ENCODE results near the gene MEOX1. TPM values are rescaled to one million over a fixed set of nuclear protein-coding genes. Genes with fewer than 3 reads are reported as not detected.

The MEOX1 gene
- total RNA-seq, 1 donor from 2014 or later: 19.5 TPM

GRCh38 chr17:43683928-43684653 lies 22.4 kb upstream of the MEOX1 start:
- no peak for ATAC-seq
- no peak for DNase-seq (ENCODE audit: low spot score)
- intact Hi-C loops (cut with DNase I): no loop called here

DNA sequence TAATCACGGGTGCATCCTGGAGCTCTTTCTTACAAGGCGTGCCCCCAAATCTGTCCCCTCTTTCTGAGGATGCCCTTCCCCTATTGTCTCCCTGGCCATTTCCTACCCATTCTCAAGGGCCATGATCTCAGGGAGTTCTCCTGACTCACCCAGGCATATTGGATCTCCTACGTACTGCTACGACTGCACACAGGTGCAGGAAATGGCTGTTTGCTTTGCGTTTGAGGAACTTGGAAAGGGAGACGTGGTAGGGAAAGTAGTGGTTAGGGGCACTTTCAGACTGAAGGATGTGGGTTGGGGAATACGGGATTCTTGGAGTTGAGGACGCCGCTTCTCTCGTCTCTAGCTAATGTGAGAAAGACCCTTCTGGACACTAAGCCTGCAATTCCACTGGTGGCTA lies 18.7 kb upstream of the MEOX1 start:
- ATAC-seq: no peak
- DNase-seq (ENCODE audit: low spot score): no peak
- intact Hi-C loops (cut with DNase I): no loop called here

DNA sequence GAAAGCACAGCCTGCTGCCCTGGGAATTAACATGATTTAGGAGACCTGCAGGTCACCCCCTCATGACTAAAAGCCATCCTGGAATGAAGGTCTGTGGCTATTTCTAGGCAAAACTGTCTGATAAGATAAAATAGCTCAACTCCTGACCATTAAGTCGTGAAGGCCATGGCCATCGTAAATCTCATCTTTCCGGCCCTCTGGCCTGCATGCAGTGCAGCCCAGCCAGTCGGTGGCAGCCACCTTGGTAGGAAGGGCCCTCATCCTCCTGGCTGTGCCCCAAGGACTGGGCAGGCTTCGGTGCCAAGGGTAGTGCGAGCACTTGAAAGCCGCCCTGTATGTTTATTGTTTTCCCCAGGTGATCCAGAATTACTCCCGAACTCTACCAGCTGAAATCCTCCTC lies 18.2 kb upstream of the MEOX1 start:
- no peak for DNase-seq (ENCODE audit: low spot score)
- intact Hi-C loops (cut with DNase I): no loop called here
- ATAC-seq: no peak

DNA sequence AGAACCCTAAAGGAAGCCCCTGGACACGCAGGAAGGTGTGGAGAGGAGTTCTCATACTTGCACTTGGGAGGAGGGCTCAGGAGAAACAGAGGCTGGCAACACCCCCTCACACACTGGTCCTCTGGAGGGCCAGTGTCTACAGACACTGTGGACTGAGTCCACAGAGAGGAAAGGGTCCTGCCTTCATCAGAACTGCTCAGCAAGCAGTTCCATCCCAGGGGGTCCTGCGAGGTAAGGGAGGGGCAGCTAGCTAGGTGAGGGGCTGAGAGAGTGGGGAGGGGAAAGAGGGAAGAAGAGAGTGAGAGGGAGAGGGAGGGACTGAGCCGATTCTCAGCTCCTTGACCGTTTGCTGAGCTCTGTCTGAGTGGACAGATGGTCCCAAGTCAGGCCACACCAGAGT lies 17.7 kb upstream of the MEOX1 start:
- intact Hi-C loops (cut with DNase I): no loop called here
- no peak for ATAC-seq
- DNase-seq (ENCODE audit: low spot score): no peak

GRCh38 chr17:43676471-43676870 lies 14.7 kb upstream of the MEOX1 start:
- intact Hi-C loops (cut with DNase I): no loop called here
- ATAC-seq (peak; percentile 52), DNase-seq (ENCODE audit: low spot score) (no peak)

GRCh38 chr17:43674394-43674793 lies 12.7 kb upstream of the MEOX1 start:
- ATAC-seq (no peak), DNase-seq (ENCODE audit: low spot score) (no peak)
- intact Hi-C loops (cut with DNase I): loop anchor here (2.0 kb wide), 1 partner anchor 98 kb away; no protein-coding TSS in a partner anchor

GRCh38 chr17:43673516-43674323 lies 12.0 kb upstream of the MEOX1 start:
- intact Hi-C loops (cut with DNase I): loop anchor here (2.0 kb wide), 1 partner anchor 97 kb away; no protein-coding TSS in a partner anchor
- peak; percentile 77 for ATAC-seq
- peak; percentile 90 for DNase-seq (ENCODE audit: low spot score)

DNA sequence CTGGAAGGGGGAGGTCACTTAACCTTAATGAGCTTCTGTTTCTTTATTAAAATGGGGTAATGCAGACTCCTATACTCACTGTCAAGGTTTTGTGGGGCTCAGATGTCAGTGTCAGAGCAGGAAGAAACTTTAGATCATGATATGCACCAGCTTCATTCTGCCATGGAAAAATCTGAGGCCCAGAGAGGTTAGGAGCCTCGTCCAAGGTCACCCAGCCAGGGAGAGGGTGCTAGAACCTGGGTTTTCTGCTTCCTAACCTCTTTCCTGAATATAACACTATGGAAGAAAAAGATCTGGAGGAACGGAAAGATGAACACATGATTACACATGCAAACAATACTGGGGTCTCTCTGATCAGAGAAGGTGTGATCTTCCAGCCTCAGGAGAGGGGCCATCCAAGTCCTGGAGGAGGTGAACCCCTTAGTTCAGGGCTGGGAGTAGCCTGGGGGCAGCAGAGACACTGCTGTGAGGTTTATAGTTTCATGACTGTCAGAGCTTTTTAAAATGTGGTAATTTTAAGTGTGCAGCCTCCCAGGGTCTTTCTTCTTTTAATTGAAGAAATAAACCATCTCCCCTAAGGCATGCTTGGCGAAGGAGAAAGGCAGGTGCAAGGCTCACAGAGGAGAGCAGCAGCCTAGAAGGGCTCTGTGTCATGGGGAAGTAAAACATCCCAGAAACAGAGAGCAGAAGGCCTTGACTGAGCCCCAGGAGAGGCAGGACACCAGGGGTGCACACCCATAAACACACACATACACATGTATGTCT lies 10.2 kb upstream of the MEOX1 start:
- DNase-seq (ENCODE audit: low spot score) (no peak), ATAC-seq (no peak)
- intact Hi-C loops (cut with DNase I): no loop called here

GRCh38 chr17:43671031-43671692 lies 9.4 kb upstream of the MEOX1 start:
- no peak for ATAC-seq
- DNase-seq (ENCODE audit: low spot score): no peak
- intact Hi-C loops (cut with DNase I): no loop called here

DNA sequence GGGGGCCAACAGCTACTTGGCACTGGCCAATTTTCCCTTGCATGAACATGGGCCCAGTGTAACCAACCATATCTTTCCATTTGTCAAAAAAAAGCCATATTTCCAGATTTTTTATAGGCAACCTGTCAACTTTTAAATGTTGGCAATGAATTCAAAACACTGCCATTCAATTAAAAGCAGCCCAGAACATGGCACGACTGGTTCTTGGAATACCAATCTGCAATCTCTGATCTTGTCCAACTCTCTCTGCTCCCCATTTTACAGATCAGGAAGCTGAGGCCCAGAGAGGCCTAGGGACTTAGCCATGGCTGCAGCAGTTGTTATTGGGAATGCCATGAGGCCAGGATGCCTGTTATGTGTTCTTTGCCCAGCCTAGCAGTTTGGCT lies 8.9 kb upstream of the MEOX1 start:
- DNase-seq (ENCODE audit: low spot score): no peak
- ATAC-seq: no peak
- intact Hi-C loops (cut with DNase I): no loop called here

DNA sequence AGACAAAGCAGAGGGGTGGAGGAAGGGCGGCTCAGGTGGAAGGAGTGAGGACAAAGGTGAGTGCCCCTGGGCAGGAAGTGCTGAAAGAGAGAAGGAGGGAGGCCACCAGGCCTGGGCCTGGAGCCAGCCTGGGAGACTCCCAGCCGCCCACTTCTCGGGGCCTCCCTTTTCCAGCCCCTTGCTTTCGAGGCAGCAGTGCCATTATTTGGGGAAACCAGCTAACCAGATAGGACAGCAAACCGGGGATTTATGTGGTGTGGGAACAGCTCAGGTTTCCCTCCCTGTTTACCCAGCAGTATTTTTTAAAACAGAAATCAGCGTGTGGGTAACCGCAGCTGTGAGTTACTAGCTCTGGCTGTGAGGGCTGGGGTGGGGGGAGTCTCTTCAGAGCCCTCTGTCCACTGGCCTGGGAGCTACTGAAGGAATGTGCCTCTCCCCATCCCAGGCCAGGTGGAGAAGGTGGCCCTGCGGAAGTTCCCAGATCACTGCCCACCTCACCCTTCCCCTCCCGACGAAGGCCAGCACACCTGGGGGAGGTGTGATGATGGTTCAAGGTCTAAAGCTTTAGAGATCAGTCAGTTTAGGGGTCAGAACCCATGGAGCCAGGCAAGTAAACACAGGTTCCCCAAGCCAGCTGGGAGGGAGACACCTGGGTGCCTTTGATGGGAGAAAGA lies 8.4 kb upstream of the MEOX1 start:
- intact Hi-C loops (cut with DNase I): no loop called here
- ATAC-seq (no peak), DNase-seq (ENCODE audit: low spot score) (no peak)

DNA sequence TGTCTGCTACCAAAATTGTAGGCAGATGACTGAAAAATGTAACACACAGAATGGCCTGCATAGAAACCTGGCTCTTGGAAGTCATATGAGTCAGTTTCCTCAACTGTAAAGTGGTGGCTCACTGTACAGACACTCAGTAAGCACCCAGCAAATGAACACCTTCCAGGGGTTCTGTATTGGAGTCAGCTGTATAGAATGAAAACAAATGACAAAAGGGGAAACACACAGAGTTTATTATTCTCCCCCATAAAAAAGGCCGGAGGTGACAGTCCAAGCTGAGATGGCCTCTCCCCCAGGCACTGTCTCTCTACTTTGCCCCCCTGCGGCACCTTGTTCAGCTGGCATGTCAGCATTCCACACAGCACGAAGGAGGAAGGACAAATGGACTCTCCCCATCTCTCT lies 6.2 kb upstream of the MEOX1 start:
- ATAC-seq: no peak
- DNase-seq (ENCODE audit: low spot score): no peak
- intact Hi-C loops (cut with DNase I): no loop called here

GRCh38 chr17:43667506-43667905 lies 5.8 kb upstream of the MEOX1 start:
- no peak for ATAC-seq
- intact Hi-C loops (cut with DNase I): no loop called here
- DNase-seq (ENCODE audit: low spot score): no peak

DNA sequence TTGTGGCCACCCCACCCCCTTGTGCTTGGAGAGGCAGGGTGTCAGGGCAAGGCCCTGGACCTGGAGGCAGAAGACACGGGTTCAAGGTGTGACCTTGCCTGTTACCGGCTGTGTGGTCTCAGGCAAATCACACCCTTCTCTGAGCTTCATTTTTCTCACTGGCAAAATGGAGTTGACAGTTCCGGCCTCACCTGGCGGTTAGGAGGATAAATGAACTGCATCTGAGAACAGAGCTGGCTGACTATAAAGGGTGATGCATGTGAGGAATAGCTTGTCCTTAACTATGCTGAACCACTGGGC lies 4.2 kb upstream of the MEOX1 start:
- intact Hi-C loops (cut with DNase I): no loop called here
- no peak for ATAC-seq
- no peak for DNase-seq (ENCODE audit: low spot score)

- ATAC-seq (peak; percentile 83), DNase-seq (ENCODE audit: low spot score) (peak; percentile 68)
- intact Hi-C loops (cut with DNase I): no loop called here
Observed at GRCh38 chr17:43665084-43665936, 3.6 kb upstream of the MEOX1 start.

- ATAC-seq (no peak), DNase-seq (ENCODE audit: low spot score) (no peak)
- intact Hi-C loops (cut with DNase I): no loop called here
Observed at GRCh38 chr17:43664096-43664495, 2.4 kb upstream of the MEOX1 start.

GRCh38 chr17:43663383-43663782 lies 1.7 kb upstream of the MEOX1 start:
- intact Hi-C loops (cut with DNase I): no loop called here
- no peak for DNase-seq (ENCODE audit: low spot score)
- ATAC-seq: no peak

Measured in sciatic nerve (tissue), 2 donors.